A673 (cell line): Measurements from ENCODE around the gene IGSF6. TPM values are rescaled to one million over a fixed set of nuclear protein-coding genes. Genes with fewer than 3 reads are reported as not detected.

ENCODE experiments used
- BruUV-seq: library from RNA; stranded (reverse); fragments of 400-500 nt; replicated peaks from 2 replicates; lab custom pipeline; 2021; lab: Mats Ljungman, UMichigan
- CTCF ChIA-PET: fragments of 300-600 bp; sonication (Branson Sonifier 250); formaldehyde crosslinking; loops from one replicate; lab custom pipeline; 2022; ENCODE audit warnings: antibody characterized with exemption; lab: Charles Lee
- POLR2A ChIA-PET: fragments of 300-600 bp; sonication (Branson Sonifier 250); formaldehyde crosslinking; loops from one replicate; lab custom pipeline; 2022; ENCODE audit warnings: antibody characterized with exemption; ENCODE audit not compliant: low non-redundant PET; lab: Charles Lee
- DNase-seq: peaks from one replicate; pipeline ENCODE4 v3.0.0-alpha.2; 2015; ENCODE audit warnings: low spot score
- H3K27ac ChIP-seq: fragments of 200-600 bp; sonication (generic); 2 replicates; pipeline ENCODE4 v1.5.1; 2016; ENCODE audit warnings: mixed run types, low read depth, mild to moderate bottlenecking, mixed read lengths, antibody characterized with exemption, low read length; ENCODE audit not compliant: poor library complexity, severe bottlenecking
- H3K27me3 ChIP-seq: fragments of 200-600 bp; sonication (generic); replicated peaks from 2 replicates; pipeline ENCODE4 v1.6.1; 2017; ENCODE audit warnings: mixed run types, low read depth, mild to moderate bottlenecking, mixed read lengths, antibody characterized with exemption, low read length; ENCODE audit not compliant: insufficient read depth, poor library complexity
- H3K36me3 ChIP-seq: fragments of 200-600 bp; sonication (generic); 2 replicates; pipeline ENCODE4 v1.6.1; 2016; ENCODE audit warnings: mixed run types, mild to moderate bottlenecking, mixed read lengths, antibody characterized with exemption, low read length; ENCODE audit not compliant: insufficient read depth, poor library complexity, severe bottlenecking
- H3K4me1 ChIP-seq: fragments of 200-600 bp; sonication (generic); 2 replicates; pipeline ENCODE4 v1.6.1; 2017; ENCODE audit warnings: mixed run types, mild to moderate bottlenecking, mixed read lengths, antibody characterized with exemption, low read length; ENCODE audit not compliant: insufficient read depth, poor library complexity, severe bottlenecking
- H3K4me3 ChIP-seq: fragments of 200-600 bp; sonication (generic); 2 replicates; pipeline ENCODE4 v1.5.1; 2016; ENCODE audit warnings: low read depth, mixed run types, mild to moderate bottlenecking, mixed read lengths, low read length; ENCODE audit not compliant: poor library complexity, severe bottlenecking
- H3K9me3 ChIP-seq: fragments of 200-600 bp; sonication (generic); 2 replicates; pipeline ENCODE4 v1.6.1; 2016; ENCODE audit warnings: mixed run types, low read depth, mild to moderate bottlenecking, mixed read lengths, antibody characterized with exemption, low read length; ENCODE audit not compliant: poor library complexity, severe bottlenecking
- EZH2 ChIP-seq: fragments of 200-600 bp; sonication (generic); IDR thresholded peaks from 2 replicates; pipeline ENCODE4 v1.6.1; 2017; ENCODE audit warnings: borderline replicate concordance, low read depth, mild to moderate bottlenecking, mixed read lengths, antibody characterized with exemption, low read length; ENCODE audit not compliant: poor library complexity, severe bottlenecking
- intact Hi-C: fragments of 100-400 bp; cut with micrococcal nuclease; formaldehyde crosslinking; loops from one replicate; pipeline ENCODE4 v1.10.0; 2022; ENCODE audit not compliant: unreplicated experiment
- total RNA-seq: library from RNA; stranded (reverse); gene quantifications from 2 replicates; pipeline ENCODE4 v1.2.3, GENCODE V29; 2021
- TF ChIP-seq, protein P1 (sequence below): fragments of 300-800, 200-600 bp; sonication (generic); conservative IDR thresholded peaks from 2 replicates; pipeline ENCODE4 v1.5.1; 2017; ENCODE audit warnings: low read depth, mild to moderate bottlenecking, antibody characterized with exemption, low read length, moderate library complexity, mixed read lengths

IGSF6 gene
- total RNA-seq, 1 experiment from 2014 or later, result not detected

DNA sequence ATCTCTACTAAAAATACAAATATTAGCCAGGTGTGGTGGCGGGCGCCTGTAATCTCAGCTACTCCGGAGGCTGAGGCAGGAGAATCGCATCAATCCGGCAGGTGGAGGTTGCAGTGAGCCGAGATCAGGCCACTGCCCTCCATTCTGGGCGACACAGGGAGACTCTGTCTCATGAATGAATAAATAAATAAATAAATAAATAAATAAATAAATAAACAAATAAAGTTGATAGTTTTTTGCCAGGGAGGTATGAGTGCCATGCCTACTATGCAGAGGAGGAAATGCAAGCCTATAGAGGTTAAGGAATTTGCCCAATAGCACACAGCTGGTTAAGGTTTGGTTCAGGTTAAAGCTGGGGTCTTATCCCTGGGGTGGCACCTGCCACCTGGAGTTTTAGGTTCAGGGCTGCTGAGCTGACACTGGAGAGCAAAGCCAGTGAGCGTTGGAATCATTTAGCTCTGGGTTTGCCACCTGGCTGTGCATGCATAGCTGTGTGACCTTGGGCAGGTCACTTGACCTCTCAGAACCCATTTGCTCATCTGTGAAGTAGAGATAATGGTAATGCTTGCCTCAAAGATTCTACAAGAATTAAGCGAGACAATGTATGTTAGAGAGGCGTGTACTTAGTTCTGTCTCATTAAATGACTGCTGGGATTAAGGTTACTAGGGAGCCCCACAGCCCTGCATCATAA lies 12.5 kb upstream of the IGSF6 start:
- TF ChIP-seq, protein P1, sequence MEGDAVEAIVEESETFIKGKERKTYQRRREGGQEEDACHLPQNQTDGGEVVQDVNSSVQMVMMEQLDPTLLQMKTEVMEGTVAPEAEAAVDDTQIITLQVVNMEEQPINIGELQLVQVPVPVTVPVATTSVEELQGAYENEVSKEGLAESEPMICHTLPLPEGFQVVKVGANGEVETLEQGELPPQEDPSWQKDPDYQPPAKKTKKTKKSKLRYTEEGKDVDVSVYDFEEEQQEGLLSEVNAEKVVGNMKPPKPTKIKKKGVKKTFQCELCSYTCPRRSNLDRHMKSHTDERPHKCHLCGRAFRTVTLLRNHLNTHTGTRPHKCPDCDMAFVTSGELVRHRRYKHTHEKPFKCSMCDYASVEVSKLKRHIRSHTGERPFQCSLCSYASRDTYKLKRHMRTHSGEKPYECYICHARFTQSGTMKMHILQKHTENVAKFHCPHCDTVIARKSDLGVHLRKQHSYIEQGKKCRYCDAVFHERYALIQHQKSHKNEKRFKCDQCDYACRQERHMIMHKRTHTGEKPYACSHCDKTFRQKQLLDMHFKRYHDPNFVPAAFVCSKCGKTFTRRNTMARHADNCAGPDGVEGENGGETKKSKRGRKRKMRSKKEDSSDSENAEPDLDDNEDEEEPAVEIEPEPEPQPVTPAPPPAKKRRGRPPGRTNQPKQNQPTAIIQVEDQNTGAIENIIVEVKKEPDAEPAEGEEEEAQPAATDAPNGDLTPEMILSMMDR, result no peak
- no peak for TF ChIP-seq EZH2
- H3K9me3 ChIP-seq, result no peaks in the 10 kb centered on the region
- H3K27ac ChIP-seq, result no peak overlapping the region
- intact Hi-C loops, result no loop called here
- no peak overlapping the region for H3K4me3 ChIP-seq
- POLR2A ChIA-PET, result no interaction called here
- H3K27me3 ChIP-seq, result no peaks in the 10 kb centered on the region
- no peaks in the 10 kb centered on the region for H3K4me1 ChIP-seq
- no peaks in the 10 kb centered on the region for H3K36me3 ChIP-seq
- BruUV-seq, result no TSS peak
- CTCF ChIA-PET, result no interaction called here
- no peak for DNase-seq

DNA sequence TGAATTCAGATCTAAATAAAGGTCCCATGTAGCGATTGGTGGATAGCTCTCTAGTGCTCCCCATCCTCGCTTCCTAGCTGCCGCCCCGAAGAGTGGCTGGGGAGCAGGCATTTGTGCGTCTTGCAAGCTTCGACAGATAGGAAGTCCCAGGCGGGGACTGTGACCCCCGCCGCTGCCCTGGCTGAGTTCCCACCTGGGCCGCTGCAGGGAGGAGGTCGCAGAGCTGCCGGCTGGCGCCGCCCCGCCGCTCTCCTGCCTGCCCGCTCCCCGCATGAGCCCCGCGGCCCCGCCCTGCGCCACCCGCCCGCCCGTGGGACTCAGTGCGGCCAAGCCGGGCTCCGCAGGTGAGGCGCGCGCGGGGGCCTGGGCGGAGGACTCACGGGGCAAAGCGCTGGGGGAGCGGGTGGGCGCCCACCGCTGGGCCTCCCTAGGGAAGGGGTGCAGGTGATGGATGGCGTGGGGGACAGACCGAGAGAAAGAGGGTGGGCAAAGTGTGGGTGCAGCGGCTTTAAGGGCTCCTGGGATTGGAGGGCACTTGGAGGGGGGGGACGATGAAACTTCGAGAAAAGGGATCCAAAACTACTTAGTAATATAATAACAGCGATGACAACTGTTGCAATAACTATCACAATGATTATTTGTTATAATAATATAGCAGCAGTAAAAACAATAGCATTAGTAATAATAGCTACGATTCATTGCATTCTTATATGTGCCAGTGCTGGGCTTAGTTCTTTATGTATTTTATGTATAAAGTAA lies 11.7 kb upstream of the IGSF6 start, which contains the start of gene OTOA:
TSS of gene OTOA (plus strand) at position 80 of the 759 bp plus-strand sequence. CDS start 14,547 bp downstream, outside the sequence.
- H3K27me3 ChIP-seq, result no peaks in the 10 kb centered on the region
- CTCF ChIA-PET, result interaction anchor here (0.5 kb wide), 1 partner anchor 23 kb away, joined by 3 read pairs; no protein-coding TSS in a partner anchor
- no peaks in the 10 kb centered on the region for H3K36me3 ChIP-seq
- POLR2A ChIA-PET, result no interaction called here
- BruUV-seq, result no TSS peak
- H3K4me3 ChIP-seq, result peak within 1 kb of the TSS; percentile 24
- no peak for TF ChIP-seq EZH2
- TF ChIP-seq, protein P1, result no peak
- intact Hi-C loops, result no loop called here
- no peak for DNase-seq
- no peaks in the 10 kb centered on the region for H3K4me1 ChIP-seq
- H3K27ac ChIP-seq, result no peak within 1 kb of the TSS
- no peaks in the 10 kb centered on the region for H3K9me3 ChIP-seq

DNA sequence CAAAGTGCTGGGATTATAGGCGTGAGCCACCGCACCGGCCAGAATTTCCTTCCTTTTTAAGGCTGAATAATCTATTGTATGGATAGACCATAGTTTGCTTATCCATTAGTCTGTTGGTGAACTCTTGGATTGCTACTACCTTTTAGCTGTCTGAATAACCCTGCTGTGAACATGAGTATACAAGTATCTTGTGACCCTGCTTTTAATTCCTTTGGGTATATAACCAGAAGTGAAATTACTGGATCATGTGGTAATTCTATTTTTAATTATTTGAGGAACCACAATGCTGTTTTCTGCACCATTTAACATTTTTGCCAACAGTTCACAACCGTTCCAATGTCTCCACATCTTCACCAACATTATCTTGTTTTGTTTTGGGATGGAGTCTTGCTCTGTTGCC lies 6.7 kb upstream of the IGSF6 start:
- POLR2A ChIA-PET, result no interaction called here
- intact Hi-C loops, result no loop called here

More for the DNA sequence above, 6.7 kb upstream of the IGSF6 start:
- TF ChIP-seq EZH2, result no peak
- TF ChIP-seq, protein P1, result no peak
- no TSS peak for BruUV-seq
- CTCF ChIA-PET, result no interaction called here
- H3K4me1 ChIP-seq, result no peaks in the 10 kb centered on the region
- peaks cover 6% of the 10 kb centered on the region for H3K36me3 ChIP-seq
- H3K27me3 ChIP-seq, result no peaks in the 10 kb centered on the region
- no peak for DNase-seq
- H3K27ac ChIP-seq, result no peak overlapping the region
- no peaks in the 10 kb centered on the region for H3K9me3 ChIP-seq
- no peak overlapping the region for H3K4me3 ChIP-seq
